Colonic mucosa (tissue), 4 donors: ENCODE results near the gene PROKR1. TPM values are rescaled to one million over a fixed set of nuclear protein-coding genes. Genes with fewer than 3 reads are reported as not detected.

Experiments used
- DNase-seq: peaks from one replicate; pipeline ENCODE4 v3.0.0-alpha.2; 2020
- H3K27ac ChIP-seq: fragments of 200-600 bp; one replicate; pipeline ENCODE4 v1.8.0; 2021
- H3K27me3 ChIP-seq: fragments of 200-600 bp; one replicate; pipeline ENCODE4 v1.8.0; 2021
- H3K36me3 ChIP-seq: fragments of 200-600 bp; one replicate; pipeline ENCODE4 v1.8.0; 2021
- H3K4me1 ChIP-seq: fragments of 200-600 bp; one replicate; pipeline ENCODE4 v1.8.0; 2021; ENCODE audit warnings: mild to moderate bottlenecking
- H3K4me3 ChIP-seq: fragments of 200-600 bp; one replicate; pipeline ENCODE4 v1.8.0; 2021
- H3K9ac ChIP-seq, 2 donors: one replicate each; pipeline ENCODE4 v1.7.0; 2013; ENCODE audit warnings: control low read depth in 2 of 2, low read depth in 2 of 2, low read length in 2 of 2
- H3K9me3 ChIP-seq: fragments of 200-600 bp; one replicate; pipeline ENCODE4 v1.8.0; 2021
- intact Hi-C: fragments of 100-400 bp; cut with DNase I; formaldehyde crosslinking; loops from one replicate; pipeline ENCODE4 v1.14.1; 2022
- total RNA-seq, 2 donors: library from RNA; stranded (reverse); fragmentation: NEBNext Ultra II Directional in 1 of 2; extraction: Animal tissue kit (Norgen Biotek cat#: 25700) in 1 of 2; gene quantifications; one replicate each; pipeline ENCODE4 v1.2.1, GENCODE V29; 2021
- TF ChIP-seq, protein P1 (sequence below): fragments of 200-600 bp; IDR thresholded peaks from one replicate; pipeline ENCODE4 v1.8.0; 2022; ENCODE audit warnings: antibody characterized with exemption, mild to moderate bottlenecking
- donor health status: healthy.
- donor health status: DM: no; HTN: no; CAD: no.
- donor health status: DM: no; HTN: no; CAD: no.

The PROKR1 gene
- total RNA-seq, 2 donors from 2014 or later, result 0.07 to 0.08 TPM

- H3K27ac ChIP-seq, result no peak overlapping the region
- no peak overlapping the region for H3K4me3 ChIP-seq
- intact Hi-C loops, result no loop called here
- H3K27me3 ChIP-seq, result no peaks in the 10 kb centered on the region
- no peaks in the 10 kb centered on the region for H3K9me3 ChIP-seq
- no peaks in the 10 kb centered on the region for H3K4me1 ChIP-seq
- H3K36me3 ChIP-seq, result no peaks in the 10 kb centered on the region
- H3K9ac ChIP-seq, result no peak overlapping the region
- no peak for DNase-seq
- TF ChIP-seq, protein P1, sequence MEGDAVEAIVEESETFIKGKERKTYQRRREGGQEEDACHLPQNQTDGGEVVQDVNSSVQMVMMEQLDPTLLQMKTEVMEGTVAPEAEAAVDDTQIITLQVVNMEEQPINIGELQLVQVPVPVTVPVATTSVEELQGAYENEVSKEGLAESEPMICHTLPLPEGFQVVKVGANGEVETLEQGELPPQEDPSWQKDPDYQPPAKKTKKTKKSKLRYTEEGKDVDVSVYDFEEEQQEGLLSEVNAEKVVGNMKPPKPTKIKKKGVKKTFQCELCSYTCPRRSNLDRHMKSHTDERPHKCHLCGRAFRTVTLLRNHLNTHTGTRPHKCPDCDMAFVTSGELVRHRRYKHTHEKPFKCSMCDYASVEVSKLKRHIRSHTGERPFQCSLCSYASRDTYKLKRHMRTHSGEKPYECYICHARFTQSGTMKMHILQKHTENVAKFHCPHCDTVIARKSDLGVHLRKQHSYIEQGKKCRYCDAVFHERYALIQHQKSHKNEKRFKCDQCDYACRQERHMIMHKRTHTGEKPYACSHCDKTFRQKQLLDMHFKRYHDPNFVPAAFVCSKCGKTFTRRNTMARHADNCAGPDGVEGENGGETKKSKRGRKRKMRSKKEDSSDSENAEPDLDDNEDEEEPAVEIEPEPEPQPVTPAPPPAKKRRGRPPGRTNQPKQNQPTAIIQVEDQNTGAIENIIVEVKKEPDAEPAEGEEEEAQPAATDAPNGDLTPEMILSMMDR, result no peak
Measured at GRCh38 chr2:68662466-68662865, 19.1 kb downstream of the PROKR1 start.

GRCh38 chr2:68663371-68664156 is 20.2 kb downstream of the PROKR1 start:
- no peaks in the 10 kb centered on the region for H3K36me3 ChIP-seq
- no peak overlapping the region for H3K4me3 ChIP-seq
- H3K27me3 ChIP-seq, result no peaks in the 10 kb centered on the region
- intact Hi-C loops, result no loop called here
- H3K9me3 ChIP-seq, result no peaks in the 10 kb centered on the region
- H3K27ac ChIP-seq, result no peak overlapping the region
- TF ChIP-seq, protein P1, result no peak
- DNase-seq, result no peak
- no peaks in the 10 kb centered on the region for H3K4me1 ChIP-seq
- H3K9ac ChIP-seq, result no peak overlapping the region

DNA sequence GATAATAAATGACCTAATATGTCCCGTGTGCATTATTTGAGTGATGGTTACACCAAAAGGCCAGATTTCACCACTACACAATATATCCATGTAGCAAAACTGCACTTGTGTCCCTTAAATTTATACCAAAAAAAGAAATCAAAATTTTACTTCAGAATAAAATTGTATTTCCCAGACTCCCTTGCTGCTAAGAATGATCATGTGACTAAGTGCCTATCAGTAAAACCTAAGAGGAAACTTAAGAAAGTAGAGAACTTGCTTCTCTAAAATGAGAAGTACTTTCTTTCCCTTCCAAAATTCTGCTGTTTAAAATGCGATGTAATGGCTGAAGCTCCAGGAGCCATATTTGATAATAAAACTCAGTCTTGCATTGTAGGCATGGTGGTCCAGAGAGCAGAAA is 24.0 kb downstream of the PROKR1 start:
- Histone ChIP-seq H3K9me3 (no peaks in the 10 kb centered on the region), H3K27ac (no peak overlapping the region), H3K27me3 (no peaks in the 10 kb centered on the region), H3K9ac (no peak overlapping the region), H3K4me3 (no peak overlapping the region), H3K4me1 (no peaks in the 10 kb centered on the region), H3K36me3 (no peaks in the 10 kb centered on the region)
- DNase-seq, result no peak
- TF ChIP-seq, protein P1, result no peak
- intact Hi-C loops, result no loop called here

DNA sequence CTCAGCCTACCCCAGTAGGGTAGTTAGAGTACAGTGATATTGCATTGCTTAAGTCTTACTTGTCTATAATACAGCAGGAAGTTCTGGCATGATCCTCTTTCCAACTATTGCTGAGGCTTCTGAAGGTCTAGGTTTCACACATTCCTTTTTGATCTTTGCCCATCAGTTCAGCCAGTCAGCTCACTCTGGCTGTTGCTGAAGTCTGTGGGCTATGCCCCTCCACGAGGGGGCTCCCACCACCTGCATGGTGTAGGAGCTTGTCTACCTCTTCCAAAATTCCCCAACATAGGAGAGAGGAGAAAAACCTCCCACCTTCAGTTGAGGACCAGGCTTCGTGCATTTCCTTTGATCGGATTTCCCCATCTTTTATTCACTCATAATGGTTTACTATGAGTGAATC is 26.3 kb downstream of the PROKR1 start:
- no peaks in the 10 kb centered on the region for H3K4me1 ChIP-seq
- intact Hi-C loops, result no loop called here
- H3K4me3 ChIP-seq, result no peak overlapping the region
- no peak overlapping the region for H3K27ac ChIP-seq
- H3K9me3 ChIP-seq, result no peaks in the 10 kb centered on the region
- no peaks in the 10 kb centered on the region for H3K27me3 ChIP-seq
- TF ChIP-seq, protein P1, result no peak
- H3K36me3 ChIP-seq, result no peaks in the 10 kb centered on the region
- no peak overlapping the region for H3K9ac ChIP-seq
- no peak for DNase-seq

DNA sequence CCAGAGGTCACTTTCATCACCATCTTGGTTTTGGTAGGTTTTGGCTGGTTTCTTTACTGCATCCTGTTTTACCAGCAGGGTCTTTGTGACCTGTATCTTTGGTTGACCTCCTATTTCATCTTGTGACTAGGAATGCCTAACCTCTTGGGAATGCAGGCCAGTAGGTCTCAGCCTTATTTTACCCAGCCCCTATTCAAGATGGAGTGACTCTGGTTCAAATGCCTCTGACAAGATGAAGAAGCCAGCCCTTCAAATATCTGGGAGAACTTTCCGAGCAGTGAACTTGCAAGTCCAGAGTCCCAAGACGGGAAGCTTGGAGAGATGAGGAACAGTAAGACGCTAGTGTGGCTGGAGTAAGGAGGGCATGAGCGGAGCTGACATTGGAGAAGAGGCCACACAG is 28.6 kb downstream of the PROKR1 start:
- intact Hi-C loops, result no loop called here
- Histone ChIP-seq H3K9ac (no peak overlapping the region), H3K9me3 (no peaks in the 10 kb centered on the region), H3K36me3 (no peaks in the 10 kb centered on the region), H3K4me3 (no peak overlapping the region), H3K27me3 (no peaks in the 10 kb centered on the region), H3K27ac (no peak overlapping the region), H3K4me1 (no peaks in the 10 kb centered on the region)
- no peak for DNase-seq
- TF ChIP-seq, protein P1, result no peak
